Esophagus squamous epithelium (tissue), 5 donors: Measurements from ENCODE around the gene MAN2A2. TPM values are rescaled to one million over a fixed set of nuclear protein-coding genes. Genes with fewer than 3 reads are reported as not detected.

Experiments
- DNase-seq: peaks from one replicate; lab custom pipeline; 2025; lab: John Stamatoyannopoulos, UW
- H3K27ac ChIP-seq, 4 donors: fragments of 200-600 bp; sonication (generic); one replicate each; pipeline ENCODE4 v1.5.1; 2016 to 2019; ENCODE audit warnings: mild to moderate bottlenecking in 1 of 4
- H3K27me3 ChIP-seq, 4 donors: fragments of 200-600 bp; sonication (generic); 1 replicate in 3 of 4; 2 replicates in 1 of 4; pipeline versions ENCODE4 v1.5.1 to v1.6.0; 2017 to 2021; ENCODE audit warnings: antibody characterized with exemption in 1 of 4
- H3K36me3 ChIP-seq, 3 donors: fragments of 200-600 bp; sonication (generic); one replicate each; pipeline ENCODE4 v1.5.1; 2016 to 2019
- H3K4me1 ChIP-seq, 3 donors: fragments of 200-600 bp; sonication (generic); one replicate each; pipeline ENCODE4 v1.5.1; 2017 to 2019
- H3K4me3 ChIP-seq, 4 donors: fragments of 200-600 bp; sonication (generic); 1 replicate in 3 of 4; 2 replicates in 1 of 4; pipeline ENCODE4 v1.5.1; 2016 to 2019; ENCODE audit warnings: mild to moderate bottlenecking in 2 of 4, moderate library complexity in 1 of 4
- H3K9me3 ChIP-seq, 3 donors: fragments of 200-600 bp; sonication (generic); one replicate each; pipeline ENCODE4 v1.5.1; 2016 to 2019
- CTCF ChIP-seq, 6 experiments: fragments of 450-650 bp in 4 of 6; fragments of 200-600 bp in 2 of 6; sonication (generic) in 2 of 6; IDR thresholded peaks; one replicate each; pipeline ENCODE4 v1.5.1; 2016 to 2019; ENCODE audit warnings: antibody characterized with exemption in 6 of 6, mild to moderate bottlenecking in 4 of 6, moderate library complexity in 4 of 6
- POLR2A ChIP-seq, 4 donors: fragments of 450-650 bp; IDR thresholded peaks; one replicate each; pipeline ENCODE4 v1.6.1; 2017; ENCODE audit warnings: antibody characterized with exemption in 4 of 4, mild to moderate bottlenecking in 4 of 4, moderate library complexity in 3 of 4
- WGBS, 2 donors: methylation state at CpG; one replicate each; pipeline ENCODE4 v1.1.5; 2018; 5-methylcytosine and 5-hydroxymethylcytosine counted together
- intact Hi-C: fragments of 100-400 bp; cut with DNase I; formaldehyde crosslinking; loops from one replicate; pipeline ENCODE4 v1.15.0; 2022
- total RNA-seq, 4 donors: library from RNA; depleted of rRNA; stranded (reverse); fragments of >200 nt; gene quantifications; one replicate each; pipeline ENCODE4 v1.1.0, GENCODE V29; 2016
- donor health status: DM: yes; HTN: yes; CAD: no.

Gene MAN2A2
- total RNA-seq, 4 donors from 2014 or later = 9.9 to 25.2 (median 12.1) TPM

DNA sequence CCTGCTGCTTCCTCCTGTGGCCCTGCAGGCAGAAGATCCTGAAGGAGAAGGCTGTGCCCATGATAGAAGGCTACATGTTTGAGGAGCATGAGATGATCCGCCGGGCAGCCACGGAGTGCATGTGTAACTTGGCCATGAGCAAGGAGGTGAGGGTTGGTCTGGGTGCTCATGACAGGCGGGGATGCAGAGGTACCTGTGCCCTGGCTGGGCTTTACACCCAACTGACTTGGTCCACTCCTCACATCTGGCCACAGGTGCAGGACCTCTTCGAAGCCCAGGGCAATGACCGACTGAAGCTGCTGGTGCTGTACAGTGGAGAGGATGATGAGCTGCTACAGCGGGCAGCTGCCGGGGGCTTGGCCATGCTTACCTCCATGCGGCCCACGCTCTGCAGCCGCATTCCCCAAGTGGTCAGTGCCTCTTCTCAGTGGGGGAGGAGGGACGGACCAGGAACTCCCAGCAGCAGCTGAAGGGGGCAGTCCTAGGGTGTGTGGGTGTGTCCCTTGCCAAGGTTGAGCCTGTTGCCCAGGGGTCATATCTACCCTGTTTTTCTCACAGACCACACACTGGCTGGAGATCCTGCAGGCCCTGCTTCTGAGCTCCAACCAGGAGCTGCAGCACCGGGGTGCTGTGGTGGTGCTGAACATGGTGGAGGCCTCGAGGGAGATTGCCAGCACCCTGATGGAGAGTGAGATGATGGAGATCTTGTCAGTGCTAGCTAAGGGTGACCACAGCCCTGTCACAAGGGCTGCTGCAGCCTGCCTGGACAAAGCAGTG, 50.0 kb downstream of the MAN2A2 start:
- Histone ChIP-seq H3K4me3 (no peak overlapping the region), H3K27ac (no peak overlapping the region), H3K9me3 (no peaks in the 10 kb centered on the region), H3K27me3 (no peaks in the 10 kb centered on the region), H3K4me1 (peaks cover 22 to 47% (median 25%) of the 10 kb centered on the region in 3 donors), H3K36me3 (peaks cover 29 to 60% (median 41%) of the 10 kb centered on the region in 3 donors)
- no peak for DNase-seq
- intact Hi-C loops = no loop called here
- 88 to 94% methylated on average over 7 to 9 of the region's 14 CpGs for WGBS, 2 donors
- TF ChIP-seq CTCF (IDR thresholded peaks at IDR 0.05) = no peak
- no peak for TF ChIP-seq POLR2A (IDR thresholded peaks at IDR 0.05)

GRCh38 chr15:90953947-90954711, 51.0 kb downstream of the MAN2A2 start:
- peak overlapping the region; percentile 64 to 86 (median 84) for H3K4me3 ChIP-seq
- no peaks in the 10 kb centered on the region for H3K9me3 ChIP-seq
- 77 to 81% methylated on average over 11 to 13 of the region's 16 CpGs for WGBS, 2 donors
- H3K4me1 ChIP-seq = peaks cover 22 to 47% (median 24%) of the 10 kb centered on the region in 3 donors
- no peak for DNase-seq
- no peaks in the 10 kb centered on the region for H3K27me3 ChIP-seq
- peaks cover 23 to 49% (median 34%) of the 10 kb centered on the region in 3 donors for H3K36me3 ChIP-seq
- intact Hi-C loops = no loop called here
- H3K27ac ChIP-seq = peak overlapping the region; percentile 94 to 98 (median 96)
- TF ChIP-seq CTCF (IDR thresholded peaks at IDR 0.05) = no peak
- TF ChIP-seq POLR2A (IDR thresholded peaks at IDR 0.05) = no peak

DNA sequence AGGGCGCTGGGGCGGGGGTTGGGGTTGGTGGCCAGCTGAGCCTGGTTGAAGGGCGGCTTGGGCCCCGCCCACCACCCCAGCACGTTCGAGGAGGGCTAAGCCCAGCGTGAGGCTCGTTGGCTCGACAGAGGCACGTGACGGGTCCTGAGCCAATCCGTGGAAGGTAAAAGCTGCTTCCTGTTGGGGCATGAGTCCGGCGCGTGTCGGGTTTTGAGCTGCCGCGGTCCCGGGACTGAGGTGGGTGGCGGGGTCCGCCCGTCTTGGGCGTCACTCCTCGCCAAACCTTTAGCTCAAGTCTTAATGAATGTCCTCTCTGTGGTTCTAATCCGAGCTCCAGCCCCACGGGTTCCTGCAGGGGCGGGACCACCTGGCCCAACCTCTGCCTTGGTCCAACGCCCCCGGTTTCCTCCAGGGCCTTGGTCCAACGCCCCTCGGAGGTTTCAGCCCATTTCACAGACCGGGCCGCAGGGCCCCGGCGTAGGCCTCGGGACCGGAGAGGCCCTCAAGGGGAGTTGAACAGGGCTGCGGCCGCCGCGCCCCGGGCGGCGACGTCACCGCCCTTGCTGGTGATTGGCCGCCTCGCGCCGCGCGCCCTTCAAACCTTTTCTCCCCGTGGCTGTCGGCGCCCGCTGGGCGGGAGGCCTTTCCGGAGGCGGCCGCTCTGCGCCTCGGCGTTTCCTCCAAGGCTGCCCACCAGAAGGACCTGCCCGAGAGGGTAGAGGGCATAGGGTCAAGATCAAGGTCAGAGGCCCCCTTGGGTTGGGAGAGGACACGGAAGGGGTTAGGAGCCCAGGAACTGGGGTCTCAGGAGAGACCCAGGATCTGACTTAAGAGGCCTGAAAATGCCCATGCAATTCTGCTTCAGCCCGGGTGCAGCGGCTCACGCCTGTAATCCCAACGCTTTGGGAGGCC, 51.9 kb downstream of the MAN2A2 start, which contains the start of gene RCCD1:
RCCD1 (plus strand) TSS at position 173 of the 912 bp plus-strand sequence. CDS start 1,851 bp downstream, outside the sequence.
- TF ChIP-seq CTCF (IDR thresholded peaks at IDR 0.05) = peak in 2 of 6 experiments; percentile 3 to 7
- peak in 2 of 4 donors; percentile 53 to 69 for TF ChIP-seq POLR2A (IDR thresholded peaks at IDR 0.05)
- H3K4me1 ChIP-seq = peaks cover 19 to 39% (median 22%) of the 10 kb centered on the region in 3 donors
- H3K27me3 ChIP-seq = no peaks in the 10 kb centered on the region
- H3K9me3 ChIP-seq = no peaks in the 10 kb centered on the region
- peak within 1 kb of the TSS; percentile 94 to 98 (median 96) for H3K27ac ChIP-seq
- H3K36me3 ChIP-seq = peaks cover 18 to 47% (median 27%) of the 10 kb centered on the region in 3 donors
- peak; percentile 64 for DNase-seq
- 0 to 3% methylated on average over 2 to 18 of the region's 69 CpGs for WGBS, 2 donors
- intact Hi-C loops = no loop called here
- peak within 1 kb of the TSS; percentile 64 to 86 (median 84) for H3K4me3 ChIP-seq

DNA sequence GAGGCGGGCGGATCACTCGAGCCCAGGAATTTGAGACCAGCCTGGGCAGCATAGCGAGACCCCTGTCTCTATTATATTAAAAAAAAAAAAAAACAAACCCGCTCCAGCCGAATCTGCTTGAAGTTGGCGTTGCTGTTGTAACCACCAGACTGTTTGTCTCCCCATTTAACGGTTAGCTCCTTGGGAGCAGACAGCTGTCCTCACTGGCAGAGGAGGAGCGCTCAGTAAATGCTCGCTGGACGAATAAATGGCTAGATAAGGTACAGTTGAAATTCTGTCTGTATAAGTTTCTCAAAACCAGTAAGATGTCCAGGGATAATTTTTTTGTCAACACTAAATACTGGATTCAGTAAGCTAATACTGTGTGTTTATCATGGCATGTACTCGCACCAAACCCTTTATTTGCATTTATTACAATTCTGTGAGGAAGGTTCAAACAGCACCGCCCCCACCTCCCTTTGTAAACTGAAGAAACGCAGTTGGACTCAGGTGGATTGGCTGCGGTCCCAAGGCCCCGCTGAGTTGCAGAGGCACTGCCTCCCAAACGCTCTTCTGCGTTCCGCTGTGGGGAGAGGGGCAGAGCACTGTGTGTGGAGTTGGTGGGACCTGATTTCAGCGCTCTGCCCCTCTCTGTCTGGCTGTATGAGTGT, 52.6 kb downstream of the MAN2A2 start:
- Histone ChIP-seq H3K9me3 (no peaks in the 10 kb centered on the region), H3K27me3 (no peaks in the 10 kb centered on the region), H3K27ac (peak overlapping the region in 3 of 4 donors; percentile 94 to 98 (median 96)), H3K4me1 (peaks cover 19 to 38% (median 22%) of the 10 kb centered on the region in 3 donors), H3K4me3 (peak overlapping the region; percentile 64 to 86 (median 84)), H3K36me3 (peaks cover 14 to 47% (median 22%) of the 10 kb centered on the region in 3 donors)
- 50 to 51% methylated on average over 17 to 20 of the region's 20 CpGs for WGBS, 2 donors
- intact Hi-C loops = no loop called here
- TF ChIP-seq CTCF (IDR thresholded peaks at IDR 0.05) = no peak
- no peak for TF ChIP-seq POLR2A (IDR thresholded peaks at IDR 0.05)
- DNase-seq = no peak
